Activated CD4-positive, alpha-beta memory T cell treated with anti-CD3 and anti-CD28 coated beads for 36 hours (primary cell): ENCODE measurements around the gene TMEM176A. TPM values are rescaled to one million over a fixed set of nuclear protein-coding genes. Genes with fewer than 3 reads are reported as not detected.

ENCODE experiments used
- CTCF ChIA-PET: fragments of 350-600 bp; sonication (Branson Sonifier 250); formaldehyde crosslinking; loops from one replicate; lab custom pipeline; 2021; ENCODE audit warnings: antibody characterized with exemption, inconsistent platforms; lab: Charles Lee
- POLR2A ChIA-PET: fragments of 350-600 bp; sonication (Branson Sonifier 250); formaldehyde crosslinking; loops from one replicate; lab custom pipeline; 2021; ENCODE audit warnings: antibody characterized with exemption; lab: Charles Lee
- DNase-seq: peaks from one replicate; pipeline ENCODE4 v3.0.0-alpha.2; 2020
- H3K27ac Mint-ChIP-seq: one replicate; pipeline ENCODE4 v1.8.0; 2021; ENCODE audit warnings: mixed read lengths
- H3K27me3 Mint-ChIP-seq: one replicate; pipeline ENCODE4 v1.8.0; 2021; ENCODE audit warnings: mixed read lengths
- H3K36me3 Mint-ChIP-seq: one replicate; pipeline ENCODE4 v1.8.0; 2021; ENCODE audit warnings: mixed read lengths
- H3K4me1 Mint-ChIP-seq: one replicate; pipeline ENCODE4 v1.8.0; 2021; ENCODE audit warnings: low read depth, mixed read lengths
- H3K4me3 Mint-ChIP-seq: one replicate; pipeline ENCODE4 v1.8.0; 2021; ENCODE audit warnings: mild to moderate bottlenecking, mixed read lengths
- H3K9me3 Mint-ChIP-seq: one replicate; pipeline ENCODE4 v1.8.0; 2021; ENCODE audit warnings: mixed read lengths
- intact Hi-C: fragments of 100-400 bp; cut with micrococcal nuclease; formaldehyde crosslinking; loops from one replicate; pipeline ENCODE4 v1.15.1; 2023
- total RNA-seq, 2 experiments: library from RNA; stranded (reverse); gene quantifications; one replicate each; pipeline ENCODE4 v1.2.3, GENCODE V29; 2021

TMEM176A gene
- total RNA-seq, 2 experiments from 2014 or later = not detected

DNA sequence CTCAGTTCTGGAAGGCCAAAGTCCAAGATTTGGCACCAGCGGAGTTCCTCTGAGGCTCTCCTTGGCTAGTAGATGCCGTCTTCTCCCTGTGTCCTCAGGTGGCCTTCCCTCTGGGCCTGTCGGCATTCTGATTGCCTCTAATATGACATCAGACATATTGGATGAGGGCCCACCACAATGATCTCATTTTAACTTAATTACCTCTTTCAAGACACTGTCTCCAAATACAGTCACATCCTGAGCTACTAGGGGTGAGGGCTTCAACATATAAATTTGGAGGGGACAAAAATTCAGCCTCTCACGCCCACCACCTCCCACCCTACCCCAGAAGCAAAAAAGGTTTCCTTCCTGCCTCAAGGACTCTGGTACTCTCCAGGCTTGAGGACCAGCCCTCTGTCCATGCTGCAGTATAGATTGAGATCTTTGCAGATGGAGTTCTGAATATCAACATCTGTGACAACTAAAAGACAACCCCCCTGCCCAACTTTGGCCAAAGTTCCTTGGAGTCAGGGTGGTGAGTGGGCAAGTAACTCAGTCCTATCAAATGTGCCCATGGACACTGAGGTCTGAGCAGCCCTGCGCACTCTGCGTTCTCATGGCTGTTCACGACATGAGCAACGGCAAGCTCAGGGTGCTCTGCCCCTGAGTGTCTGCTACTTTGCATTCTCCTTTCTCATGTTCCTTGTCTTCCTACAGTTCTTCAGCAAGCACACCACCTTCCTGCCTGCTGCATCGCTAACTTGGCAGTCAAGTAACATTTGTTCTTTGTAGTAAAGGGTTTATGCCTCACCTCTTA lies 11.9 kb upstream of the TMEM176A start:
- Mint-ChIP-seq H3K9me3 (no peaks in the 10 kb centered on the region), H3K36me3 (no peaks in the 10 kb centered on the region), H3K27ac (no peak overlapping the region), H3K4me1 (peaks cover 7% of the 10 kb centered on the region), H3K4me3 (no peak overlapping the region), H3K27me3 (peaks cover 2% of the 10 kb centered on the region)
- no peak for DNase-seq
- ChIA-PET POLR2A (no interaction called here), CTCF (interaction anchor here (1.2 kb wide), 2 partner anchors 12 to 90 kb away, joined by 3 read pairs; no protein-coding TSS in a partner anchor)
- intact Hi-C loops = no loop called here

DNA sequence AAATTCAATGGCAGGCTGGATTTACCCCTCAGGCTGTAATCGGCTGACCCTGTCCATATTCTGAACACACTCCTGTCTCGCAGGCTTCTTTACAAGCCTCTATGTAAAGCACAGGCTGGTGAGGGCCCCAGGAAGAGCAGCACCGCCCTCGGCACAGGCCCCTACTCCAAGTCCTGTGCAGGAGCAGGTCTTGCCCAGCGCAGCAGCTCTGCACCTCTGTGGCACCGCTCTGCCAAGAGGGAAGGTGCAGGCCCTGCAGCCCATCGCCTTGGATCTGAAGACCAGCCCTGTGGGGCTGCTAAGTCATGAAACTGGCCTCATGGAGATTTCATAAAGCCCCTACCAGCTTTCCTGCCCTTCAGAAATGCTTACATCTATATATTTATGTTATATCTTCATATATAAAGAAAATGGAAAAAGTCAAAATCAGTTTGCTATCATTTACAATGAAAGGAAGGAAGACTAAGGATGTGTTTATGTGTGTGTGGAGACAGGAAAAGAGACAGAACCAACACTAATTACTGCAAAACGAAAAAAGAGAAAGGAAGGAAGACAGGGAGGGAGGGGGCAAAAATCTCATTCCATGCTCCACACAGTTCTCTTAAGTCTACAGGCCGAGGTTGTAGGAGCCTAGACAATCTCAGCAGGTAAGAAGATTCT lies 10.0 kb upstream of the TMEM176A start:
- CTCF ChIA-PET = interaction anchor here (0.8 to 1.1 kb wide), 2 partner anchors 12 to 195 kb away, joined by 3 to 4 read pairs; no protein-coding TSS in a partner anchor

GRCh38 chr7:150791304-150791703 lies 9.3 kb upstream of the TMEM176A start:
- H3K27me3 Mint-ChIP-seq = peaks cover under 1% of the 10 kb centered on the region
- H3K4me1 Mint-ChIP-seq = no peaks in the 10 kb centered on the region
- H3K4me3 Mint-ChIP-seq = no peak overlapping the region
- H3K27ac Mint-ChIP-seq = no peak overlapping the region
- H3K36me3 Mint-ChIP-seq = no peaks in the 10 kb centered on the region
- H3K9me3 Mint-ChIP-seq = peaks cover 3% of the 10 kb centered on the region
- POLR2A ChIA-PET = no interaction called here
- DNase-seq = no peak
- intact Hi-C loops = no loop called here
- CTCF ChIA-PET = interaction anchor here (1.1 kb wide), 1 partner anchor 13 kb away, joined by 4 read pairs; no protein-coding TSS in a partner anchor

More for the DNA sequence above, 10.0 kb upstream of the TMEM176A start:
- POLR2A ChIA-PET = no interaction called here
- no peaks in the 10 kb centered on the region for H3K27me3 Mint-ChIP-seq
- intact Hi-C loops = no loop called here
- H3K4me3 Mint-ChIP-seq = no peak overlapping the region
- DNase-seq = no peak
- peaks cover 6% of the 10 kb centered on the region for H3K4me1 Mint-ChIP-seq
- H3K27ac Mint-ChIP-seq = no peak overlapping the region
- no peaks in the 10 kb centered on the region for H3K36me3 Mint-ChIP-seq
- H3K9me3 Mint-ChIP-seq = no peaks in the 10 kb centered on the region

- POLR2A ChIA-PET = no interaction called here
- CTCF ChIA-PET = no interaction called here
- Mint-ChIP-seq H3K36me3 (no peaks in the 10 kb centered on the region), H3K9me3 (peaks cover 3% of the 10 kb centered on the region), H3K27ac (no peak overlapping the region), H3K4me1 (no peaks in the 10 kb centered on the region), H3K27me3 (peaks cover 2% of the 10 kb centered on the region), H3K4me3 (no peak overlapping the region)
- DNase-seq = no peak
- intact Hi-C loops = no loop called here
Measured at GRCh38 chr7:150791746-150792452, 8.7 kb upstream of the TMEM176A start.

- H3K4me1 Mint-ChIP-seq = no peaks in the 10 kb centered on the region
- peaks cover 11% of the 10 kb centered on the region for H3K27me3 Mint-ChIP-seq
- no peak overlapping the region for H3K27ac Mint-ChIP-seq
- POLR2A ChIA-PET = no interaction called here
- no peak for DNase-seq
- H3K4me3 Mint-ChIP-seq = no peak overlapping the region
- no peaks in the 10 kb centered on the region for H3K36me3 Mint-ChIP-seq
- CTCF ChIA-PET = interaction anchor here (2.6 kb wide), 1 partner anchor 15 kb away, joined by 11 read pairs; no protein-coding TSS in a partner anchor
- peaks cover 3% of the 10 kb centered on the region for H3K9me3 Mint-ChIP-seq
- intact Hi-C loops = no loop called here
Measured at GRCh38 chr7:150793569-150794238, 6.9 kb upstream of the TMEM176A start.

DNA sequence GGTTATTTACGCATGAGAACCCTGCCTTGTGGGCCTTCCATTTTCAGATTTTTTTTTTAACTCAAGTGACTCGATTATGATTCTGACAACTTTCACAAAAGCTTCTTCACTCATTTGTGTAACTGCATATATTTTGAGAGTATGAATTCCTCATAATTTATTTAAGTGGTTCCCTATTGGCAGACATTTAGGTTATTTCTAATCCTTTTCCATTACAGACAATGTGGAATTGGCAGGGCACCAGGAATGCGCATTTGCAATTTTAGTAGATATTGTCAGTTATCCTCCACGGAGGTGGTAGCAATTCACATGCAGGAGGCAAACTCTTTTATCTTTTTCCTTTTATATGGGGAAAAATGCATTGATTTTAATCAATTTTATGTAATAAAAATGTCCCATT lies 2.9 kb upstream of the TMEM176A start:
- H3K27me3 Mint-ChIP-seq = peaks cover 35% of the 10 kb centered on the region
- H3K4me3 Mint-ChIP-seq = no peak overlapping the region
- H3K27ac Mint-ChIP-seq = no peak overlapping the region
- intact Hi-C loops = no loop called here
- no peak for DNase-seq
- POLR2A ChIA-PET = no interaction called here
- CTCF ChIA-PET = no interaction called here
- H3K9me3 Mint-ChIP-seq = peaks cover 3% of the 10 kb centered on the region
- peaks cover 5% of the 10 kb centered on the region for H3K4me1 Mint-ChIP-seq
- no peaks in the 10 kb centered on the region for H3K36me3 Mint-ChIP-seq

- H3K4me3 Mint-ChIP-seq = no peak overlapping the region
- ChIA-PET POLR2A (no interaction called here), CTCF (interaction anchor here (1.4 kb wide), 1 partner anchor 187 kb away, joined by 3 read pairs; no protein-coding TSS in a partner anchor)
- no peak overlapping the region for H3K27ac Mint-ChIP-seq
- peaks cover 3% of the 10 kb centered on the region for H3K9me3 Mint-ChIP-seq
- peaks cover 5% of the 10 kb centered on the region for H3K4me1 Mint-ChIP-seq
- intact Hi-C loops = no loop called here
- peaks cover 37% of the 10 kb centered on the region for H3K27me3 Mint-ChIP-seq
- H3K36me3 Mint-ChIP-seq = no peaks in the 10 kb centered on the region
- no peak for DNase-seq
Measured at GRCh38 chr7:150799156-150799555, 1.4 kb upstream of the TMEM176A start.

DNA sequence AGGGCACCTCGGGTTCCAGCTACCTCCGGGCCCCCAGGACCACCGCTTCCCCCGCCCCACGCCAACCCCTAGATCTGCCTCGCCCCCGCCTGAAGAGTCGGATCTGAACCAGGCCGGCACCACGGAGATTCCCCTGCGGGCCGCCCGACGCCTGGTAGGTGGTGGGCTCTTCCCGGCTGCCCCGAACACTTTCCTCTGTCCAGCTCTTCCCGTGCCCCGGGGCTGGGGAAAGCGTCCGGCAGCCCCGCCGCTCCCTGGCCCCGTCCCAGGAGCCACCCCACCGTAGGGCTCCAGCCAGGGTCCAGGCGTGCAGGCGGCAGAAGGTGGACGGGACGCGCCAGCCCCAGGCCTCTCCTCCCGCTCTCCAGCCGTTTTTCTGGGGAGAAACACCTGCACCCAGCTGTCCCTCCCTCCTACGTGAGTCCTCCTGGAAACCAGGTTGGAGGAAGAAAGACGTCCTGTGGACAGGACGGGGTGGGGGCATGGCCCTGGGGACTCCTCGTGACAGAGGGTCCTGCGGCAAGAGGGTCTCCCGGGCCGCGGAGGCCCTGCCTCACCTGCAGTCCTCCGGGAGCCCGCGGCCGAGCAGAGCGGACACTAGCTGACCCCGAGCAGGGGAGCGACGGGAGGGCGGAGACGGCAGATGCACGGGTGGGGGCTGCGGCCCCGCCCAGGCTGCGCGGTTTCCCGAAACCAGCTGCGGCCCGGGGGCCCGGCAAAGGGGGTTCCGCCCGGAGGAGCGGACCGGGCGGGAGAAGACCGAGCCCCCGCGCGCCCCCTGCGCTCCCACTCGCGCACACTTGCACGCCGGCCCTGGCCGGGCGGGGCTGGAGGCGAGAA lies 608 bp upstream of the TMEM176A start, which contains the start of gene TMEM176B:
Gene TMEM176B (minus strand): TSS at position 624 of the 840 bp plus-strand sequence. CDS start 3,795 bp downstream, outside the sequence.
- Mint-ChIP-seq H3K36me3 (no peaks in the 10 kb centered on the region), H3K27me3 (peaks cover 41% of the 10 kb centered on the region), H3K27ac (no peak within 1 kb of the TSS), H3K4me3 (peak within 1 kb of the TSS; percentile 55), H3K4me1 (peaks cover 5% of the 10 kb centered on the region), H3K9me3 (peaks cover 5% of the 10 kb centered on the region)
- intact Hi-C loops = loop anchor here (10.0 kb wide), 1 partner anchor 65 kb away; no protein-coding TSS in a partner anchor
- DNase-seq = no peak
- ChIA-PET CTCF (interaction anchor here (0.7 to 1.4 kb wide), 2 partner anchors 21 to 186 kb away, joined by 3 read pairs; no protein-coding TSS in a partner anchor), POLR2A (no interaction called here)

GRCh38 chr7:150801242-150801945 lies 825 bp downstream of the TMEM176A start:
- Mint-ChIP-seq H3K4me1 (peaks cover 5% of the 10 kb centered on the region), H3K36me3 (no peaks in the 10 kb centered on the region), H3K27ac (no peak overlapping the region), H3K27me3 (peaks cover 43% of the 10 kb centered on the region), H3K9me3 (peaks cover 17% of the 10 kb centered on the region), H3K4me3 (peak overlapping the region; percentile 55)
- POLR2A ChIA-PET = no interaction called here
- CTCF ChIA-PET = no interaction called here
- intact Hi-C loops = loop anchor here (10.0 kb wide), 1 partner anchor 63 kb away; no protein-coding TSS in a partner anchor
- no peak for DNase-seq

DNA sequence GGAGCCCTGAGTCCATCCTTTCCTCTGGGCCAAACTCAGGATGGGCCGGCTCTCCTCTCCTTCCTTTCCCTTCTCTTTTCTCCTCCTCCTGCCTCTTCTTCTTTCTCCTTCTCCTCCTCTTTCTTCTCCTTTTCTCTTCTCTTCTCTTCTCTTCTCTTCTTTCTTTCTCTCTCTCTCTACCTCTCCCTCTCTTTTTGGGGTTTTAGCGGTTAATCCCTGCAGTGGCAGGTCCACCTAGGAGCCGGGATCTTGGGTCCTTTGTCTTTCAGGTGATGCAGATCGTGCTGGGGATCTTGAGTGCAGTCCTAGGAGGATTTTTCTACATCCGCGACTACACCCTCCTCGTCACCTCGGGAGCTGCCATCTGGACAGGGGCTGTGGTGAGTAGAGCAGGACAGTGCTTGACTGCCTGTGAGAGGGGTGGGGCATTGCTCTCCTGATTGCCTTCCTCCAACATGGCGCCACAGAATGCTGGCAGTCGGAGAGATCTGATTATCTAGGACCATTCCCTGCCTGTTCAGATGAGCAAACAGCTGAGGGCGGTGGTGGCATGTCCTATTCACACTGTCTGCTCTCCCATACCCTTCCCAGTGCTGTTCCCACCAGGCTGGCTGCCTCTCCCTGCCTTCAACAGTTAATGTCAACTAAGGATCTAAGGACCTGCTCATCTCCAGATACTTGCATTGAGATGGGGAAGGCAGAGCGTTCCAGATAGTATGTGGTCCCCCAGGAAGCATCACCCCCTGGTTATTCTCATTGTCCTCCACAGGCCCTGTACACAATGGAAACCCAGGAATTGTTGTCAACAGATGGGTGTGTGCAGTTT lies 1.6 kb downstream of the TMEM176A start:
- ChIA-PET POLR2A (no interaction called here), CTCF (interaction anchor here (1.0 kb wide), 1 partner anchor 26 kb away, joined by 3 read pairs; no protein-coding TSS in a partner anchor)
- no peak for DNase-seq
- Mint-ChIP-seq H3K36me3 (no peaks in the 10 kb centered on the region), H3K4me3 (peak overlapping the region; percentile 26), H3K9me3 (peaks cover 22% of the 10 kb centered on the region), H3K4me1 (peaks cover 5% of the 10 kb centered on the region), H3K27ac (no peak overlapping the region), H3K27me3 (peaks cover 41% of the 10 kb centered on the region)
- intact Hi-C loops = loop anchor here (10.0 kb wide), 1 partner anchor 63 kb away; no protein-coding TSS in a partner anchor
